ENCODE results near the gene NKAIN4. TPM values are rescaled to one million over a fixed set of nuclear protein-coding genes. Genes with fewer than 3 reads are reported as not detected.

The NKAIN4 gene
- total RNA-seq, 4 donors from 2014 or later, result not detected

- no peak for ATAC-seq
These were observed 15.6 kb downstream of the NKAIN4 start for GRCh38 chr20:63238514-63239125.

GRCh38 chr20:63238031-63238430 is 16.2 kb downstream of the NKAIN4 start:
- H3K9me3 ChIP-seq, result no peaks in the 10 kb centered on the region
- peaks cover 14 to 30% (median 23%) of the 10 kb centered on the region in 3 donors for H3K27me3 ChIP-seq

More at GRCh38 chr20:63238514-63239125, 15.6 kb downstream of the NKAIN4 start:
- DNase-seq, result no peak
- intact Hi-C loops (cut with DNase I; ENCODE audit: low total_unique reads), result no loop called here
- in situ Hi-C loops (cut with MboI; ENCODE audit: low sequenced_read_pairs in 4 of 4), result no loop called here
- TF ChIP-seq POLR2A (IDR thresholded peaks at IDR 0.05), result no peak
- TF ChIP-seq CTCF (IDR thresholded peaks at IDR 0.05 in 4 of 5, conservative IDR thresholded peaks at IDR 0.05 in 1 of 5), result no peak
- Histone ChIP-seq H3K27me3 (peaks cover 14 to 30% (median 19%) of the 10 kb centered on the region in 3 donors), H3K4me1 (no peaks in the 10 kb centered on the region), H3K9me3 (no peaks in the 10 kb centered on the region), H3K4me3 (no peak overlapping the region), H3K27ac (no peak overlapping the region), H3K36me3 (no peaks in the 10 kb centered on the region)

GRCh38 chr20:63236116-63236837 is 18.0 kb downstream of the NKAIN4 start:
- H3K9me3 ChIP-seq, result no peaks in the 10 kb centered on the region
- H3K4me3 ChIP-seq, result no peak overlapping the region
- no peak overlapping the region for H3K27ac ChIP-seq
- DNase-seq (no peak), ATAC-seq (no peak)
- no peaks in the 10 kb centered on the region for H3K36me3 ChIP-seq
- H3K4me1 ChIP-seq, result no peaks in the 10 kb centered on the region
- in situ Hi-C loops (cut with MboI; ENCODE audit: low sequenced_read_pairs in 4 of 4) (no loop called here), intact Hi-C loops (cut with DNase I; ENCODE audit: low total_unique reads) (no loop called here)
- TF ChIP-seq POLR2A (IDR thresholded peaks at IDR 0.05) (no peak), CTCF (IDR thresholded peaks at IDR 0.05 in 4 of 5, conservative IDR thresholded peaks at IDR 0.05 in 1 of 5) (no peak)
- H3K27me3 ChIP-seq, result peaks cover 14 to 31% (median 23%) of the 10 kb centered on the region in 3 donors

More at GRCh38 chr20:63238031-63238430, 16.2 kb downstream of the NKAIN4 start:
- ATAC-seq (no peak), DNase-seq (no peak)
- Histone ChIP-seq H3K27ac (no peak overlapping the region), H3K4me1 (no peaks in the 10 kb centered on the region), H3K36me3 (no peaks in the 10 kb centered on the region), H3K4me3 (no peak overlapping the region)
- in situ Hi-C loops (cut with MboI; ENCODE audit: low sequenced_read_pairs in 4 of 4) (no loop called here), intact Hi-C loops (cut with DNase I; ENCODE audit: low total_unique reads) (no loop called here)
- TF ChIP-seq POLR2A (IDR thresholded peaks at IDR 0.05) (no peak), CTCF (IDR thresholded peaks at IDR 0.05 in 4 of 5, conservative IDR thresholded peaks at IDR 0.05 in 1 of 5) (no peak)

- TF ChIP-seq POLR2A (IDR thresholded peaks at IDR 0.05), result no peak
- no peak for TF ChIP-seq CTCF (IDR thresholded peaks at IDR 0.05 in 4 of 5, conservative IDR thresholded peaks at IDR 0.05 in 1 of 5)
- in situ Hi-C loops (cut with MboI; ENCODE audit: low sequenced_read_pairs in 4 of 4) (no loop called here), intact Hi-C loops (cut with DNase I; ENCODE audit: low total_unique reads) (no loop called here)
- Histone ChIP-seq H3K4me1 (no peaks in the 10 kb centered on the region), H3K9me3 (no peaks in the 10 kb centered on the region), H3K27ac (no peak within 1 kb of the TSS), H3K36me3 (no peaks in the 10 kb centered on the region), H3K4me3 (no peak within 1 kb of the TSS), H3K27me3 (peaks cover 18 to 39% (median 23%) of the 10 kb centered on the region in 3 donors)
- DNase-seq (no peak), ATAC-seq (no peak)
These were observed 18.8 kb downstream of the NKAIN4 start, which contains the start of gene BIRC7 for GRCh38 chr20:63235399-63235983. Gene BIRC7 (plus strand): TSS chr20:63235905. CDS start chr20:63236097, 192 bp downstream.

Data from gastrocnemius medialis (tissue), 4 donors.